Spleen (tissue), 7 donors: ENCODE data around the gene ZFYVE27.
A peak's percentile ranks its signal among the peaks of the same experiment; 100 is the strongest.

Experiments used
- POLR2A ChIP-seq, 3 donors: fragments of 450-650 bp; IDR thresholded peaks; one replicate each; pipeline ENCODE4 v1.5.1; 2017; ENCODE audit warnings: antibody characterized with exemption in 3 of 3, mild to moderate bottlenecking in 1 of 3
- POLR2AphosphoS5 ChIP-seq, 3 donors: sonication (generic); formaldehyde crosslinking; IDR thresholded peaks; one replicate each; pipeline ENCODE4 v1.5.1; 2017; ENCODE audit warnings: antibody characterized with exemption in 3 of 3
- TF ChIP-seq, protein P1 (sequence below), 11 experiments: fragments of 200-600 bp in 7 of 11; fragments of 450-650 bp in 4 of 11; sonication (generic) in 4 of 11; IDR thresholded peaks in 8 of 11; conservative IDR thresholded peaks in 3 of 11; 1 replicate in 7 of 11; 2 replicates in 4 of 11; pipeline versions ENCODE4 v1.4.0 to v1.8.0; 2016 to 2021; ENCODE audit warnings: antibody characterized with exemption in 11 of 11, inconsistent platforms in 4 of 11, mild to moderate bottlenecking in 1 of 11
- donor health status: DM: no; HTN: no; CAD: no; lungs with moderate emphysema.
- donor health status: DM: no; HTN: no; CAD: no.
- donor health status: DM: no; HTN: no; CAD: no.

DNA sequence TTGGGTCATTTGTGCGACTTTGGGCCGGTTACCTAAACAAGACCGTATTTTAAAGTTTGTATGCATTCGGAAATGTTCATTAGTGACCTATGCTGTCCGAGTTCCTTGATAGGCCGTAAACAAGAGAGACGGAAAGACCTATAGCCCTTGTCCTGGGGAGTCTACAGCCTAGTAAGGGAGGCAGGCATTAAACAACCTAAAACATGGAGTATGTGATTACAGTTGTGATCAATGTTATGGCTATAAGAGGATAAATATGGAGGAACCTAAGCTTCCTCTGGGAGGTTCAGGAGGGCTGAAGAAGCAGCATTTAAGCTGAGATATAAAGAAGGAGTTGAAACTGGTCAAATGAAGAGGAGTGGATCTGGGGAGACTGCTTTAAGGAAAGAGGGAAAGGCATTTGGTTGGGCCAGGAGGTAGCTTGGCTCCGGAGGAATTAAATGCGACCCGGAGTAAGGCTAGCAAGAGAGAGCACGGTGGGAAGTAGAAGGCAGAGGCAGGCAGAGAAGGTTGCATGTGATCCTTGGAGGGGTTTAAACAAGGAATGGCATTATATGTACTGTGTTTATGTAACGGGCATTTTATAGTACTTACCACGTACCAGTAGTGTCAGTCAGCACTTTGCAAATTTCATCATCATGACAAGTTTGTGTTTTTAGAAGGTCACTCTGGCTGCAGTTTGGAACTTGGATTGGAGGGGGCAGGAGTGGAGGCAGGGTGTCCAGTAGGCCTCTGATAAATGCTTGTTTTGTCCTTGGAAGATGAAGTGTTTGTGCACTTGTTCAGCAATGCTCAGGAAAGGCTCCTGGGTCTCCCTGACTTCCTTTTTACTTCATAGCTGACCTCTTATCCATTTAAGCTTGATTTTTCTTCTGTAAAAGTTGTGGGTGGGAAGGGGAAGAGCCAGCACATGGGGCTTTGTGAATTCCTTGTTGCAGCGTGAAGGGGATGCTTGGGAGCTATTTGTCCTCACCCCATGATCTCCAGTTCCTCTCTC is 48.8 kb upstream of the ZFYVE27 start:
- TF ChIP-seq POLR2AphosphoS5 (IDR thresholded peaks at IDR 0.05) = peak in 1 of 3 donors; percentile 53
- TF ChIP-seq, protein P1, sequence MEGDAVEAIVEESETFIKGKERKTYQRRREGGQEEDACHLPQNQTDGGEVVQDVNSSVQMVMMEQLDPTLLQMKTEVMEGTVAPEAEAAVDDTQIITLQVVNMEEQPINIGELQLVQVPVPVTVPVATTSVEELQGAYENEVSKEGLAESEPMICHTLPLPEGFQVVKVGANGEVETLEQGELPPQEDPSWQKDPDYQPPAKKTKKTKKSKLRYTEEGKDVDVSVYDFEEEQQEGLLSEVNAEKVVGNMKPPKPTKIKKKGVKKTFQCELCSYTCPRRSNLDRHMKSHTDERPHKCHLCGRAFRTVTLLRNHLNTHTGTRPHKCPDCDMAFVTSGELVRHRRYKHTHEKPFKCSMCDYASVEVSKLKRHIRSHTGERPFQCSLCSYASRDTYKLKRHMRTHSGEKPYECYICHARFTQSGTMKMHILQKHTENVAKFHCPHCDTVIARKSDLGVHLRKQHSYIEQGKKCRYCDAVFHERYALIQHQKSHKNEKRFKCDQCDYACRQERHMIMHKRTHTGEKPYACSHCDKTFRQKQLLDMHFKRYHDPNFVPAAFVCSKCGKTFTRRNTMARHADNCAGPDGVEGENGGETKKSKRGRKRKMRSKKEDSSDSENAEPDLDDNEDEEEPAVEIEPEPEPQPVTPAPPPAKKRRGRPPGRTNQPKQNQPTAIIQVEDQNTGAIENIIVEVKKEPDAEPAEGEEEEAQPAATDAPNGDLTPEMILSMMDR (IDR thresholded peaks at IDR 0.05 in 8 of 11, conservative IDR thresholded peaks at IDR 0.05 in 3 of 11) = no peak
- TF ChIP-seq POLR2A (IDR thresholded peaks at IDR 0.05) = no peak
